Motor neuron (in vitro differentiated cells): Measurements from ENCODE around the gene TBC1D1. TPM values are rescaled to one million over a fixed set of nuclear protein-coding genes. Genes with fewer than 3 reads are reported as not detected.

Experiments used
- ATAC-seq, 8 experiments: fragments of 200-7000 bp; cut with Tn5 transposase; replicated peaks in 6 of 8; 2 replicates each; pipeline ENCODE4 v1.8.0; 2021; ENCODE audit warnings: mild to moderate bottlenecking in 8 of 8, moderate library complexity in 8 of 8
- H3K27ac ChIP-seq, 2 donors: fragments of 250-450 bp; sonication (Bioruptor Pico); 2 replicates each; pipeline ENCODE4 v1.9.0; 2021; ENCODE audit warnings: antibody characterized with exemption in 2 of 2, mild to moderate bottlenecking in 2 of 2, moderate library complexity in 1 of 2
- H3K4me1 ChIP-seq, 2 donors: fragments of 250-450 bp; sonication (Bioruptor Pico); replicated peaks in 1 of 2; 2 replicates each; pipeline ENCODE4 v1.6.1; 2021; ENCODE audit warnings: antibody characterized with exemption in 2 of 2, mild to moderate bottlenecking in 2 of 2, moderate library complexity in 1 of 2
- H3K4me3 ChIP-seq, 5 donors: fragments of 250-450 bp; sonication (Bioruptor Pico); 2 replicates each; pipeline ENCODE4 v1.9.0; 2021; ENCODE audit warnings: antibody characterized with exemption in 5 of 5, mild to moderate bottlenecking in 5 of 5, moderate library complexity in 4 of 5
- WGBS, 10 experiments: fragments of 450-650 bp; shearing (Covaris generic); methylation state at CpG; one replicate each; pipeline ENCODE4 v1.0.0; 2022; 5-methylcytosine and 5-hydroxymethylcytosine counted together
- in situ Hi-C, 9 experiments: fragments of 400-800 bp; cut with MboI; loops; one replicate each; pipeline ENCODE4 v1.15.0; 2021; ENCODE audit warnings: low sequenced_read_pairs in 9 of 9, low pct_unique_long_range_greater_than_20kb in 2 of 9; ENCODE audit not compliant: unreplicated experiment in 9 of 9
- total RNA-seq, 8 experiments: library from RNA; unstranded; fragments of 300-600 nt; gene quantifications; 2 replicates each; pipeline versions ENCODE4 v1.2.3 to v1.2.4, GENCODE V29; 2022

Gene TBC1D1
- total RNA-seq, 8 experiments from 2014 or later = 14.3 to 83.6 (median 36.8) TPM

- Histone ChIP-seq H3K4me3 (no peak overlapping the region), H3K4me1 (peaks cover 2 to 10% of the 10 kb centered on the region in 2 donors), H3K27ac (no peak overlapping the region)
- in situ Hi-C loops = loop anchor here in 2 of 9 experiments (25.0 kb wide), 2 partner anchors 212 to 412 kb away; no protein-coding TSS in a partner anchor
- no peak for ATAC-seq
- 20 to 80% (median 64%) methylated on average over 1 to 3 of the region's 3 CpGs; no CpG with 5 or more reads in 3 of the 10 experiments for WGBS, 10 experiments
Measured at GRCh38 chr4:38024206-38024509, 133.3 kb downstream of the TBC1D1 start.

GRCh38 chr4:38025665-38026064 is 134.8 kb downstream of the TBC1D1 start:
- H3K4me1 ChIP-seq = peaks cover 2 to 18% of the 10 kb centered on the region in 2 donors
- no peak overlapping the region for H3K4me3 ChIP-seq
- 71 to 100% (median 94%) methylated on average over 1 to 6 of the region's 7 CpGs; no CpG with 5 or more reads in 1 of the 10 experiments for WGBS, 10 experiments
- no peak overlapping the region for H3K27ac ChIP-seq
- in situ Hi-C loops = loop anchor here in 3 of 9 experiments (25.0 kb wide), 2 partner anchors 213 to 413 kb away; no protein-coding TSS in a partner anchor
- ATAC-seq = no peak

- 80 to 100% (median 100%) methylated on average over 1 to 5 of the region's 6 CpGs; no CpG with 5 or more reads in 4 of the 10 experiments for WGBS, 10 experiments
- in situ Hi-C loops = loop anchor here in 3 of 9 experiments (25.0 kb wide), 2 partner anchors 214 to 414 kb away; no protein-coding TSS in a partner anchor
- ATAC-seq = no peak
- Histone ChIP-seq H3K27ac (no peak overlapping the region), H3K4me3 (no peak overlapping the region), H3K4me1 (peaks cover 2 to 18% of the 10 kb centered on the region in 2 donors)
Measured at GRCh38 chr4:38026158-38026740, 135.4 kb downstream of the TBC1D1 start.

- peak in 1 of 8 experiments; percentile 33 for ATAC-seq
- in situ Hi-C loops = loop anchor here in 4 of 9 experiments (10.0 to 25.0 kb wide), 3 partner anchors 218 to 418 kb away; no protein-coding TSS in a partner anchor
- Histone ChIP-seq H3K4me1 (peaks cover 2 to 18% of the 10 kb centered on the region in 2 donors), H3K27ac (no peak overlapping the region), H3K4me3 (no peak overlapping the region)
- 0 to 88% (median 53%) methylated on average over 1 to 3 of the region's 3 CpGs; no CpG with 5 or more reads in 1 of the 10 experiments for WGBS, 10 experiments
Measured at GRCh38 chr4:38030023-38030422, 139.1 kb downstream of the TBC1D1 start.

GRCh38 chr4:38034986-38035882 is 144.3 kb downstream of the TBC1D1 start:
- Histone ChIP-seq H3K27ac (no peak overlapping the region), H3K4me3 (no peak overlapping the region), H3K4me1 (no peaks in the 10 kb centered on the region)
- in situ Hi-C loops = loop anchor here in 4 of 9 experiments (10.0 to 25.0 kb wide), 3 partner anchors 223 to 423 kb away; no protein-coding TSS in a partner anchor
- ATAC-seq = peak in 3 of 8 experiments; percentile 43 to 56 (median 54)
- WGBS, 10 experiments = 13 to 83% (median 51%) methylated on average over 5 to 11 of the region's 11 CpGs; no CpG with 5 or more reads in 1 of the 10 experiments

- in situ Hi-C loops = loop anchor here in 4 of 9 experiments (10.0 to 25.0 kb wide), 3 partner anchors 224 to 424 kb away; no protein-coding TSS in a partner anchor
- H3K4me3 ChIP-seq = no peak overlapping the region
- 72 to 100% (median 94%) methylated on average over 1 to 3 of the region's 4 CpGs; no CpG with 5 or more reads in 4 of the 10 experiments for WGBS, 10 experiments
- no peak overlapping the region for H3K27ac ChIP-seq
- no peak for ATAC-seq
- no peaks in the 10 kb centered on the region for H3K4me1 ChIP-seq
Measured at GRCh38 chr4:38036548-38036947, 145.7 kb downstream of the TBC1D1 start.

GRCh38 chr4:38037612-38038011 is 146.7 kb downstream of the TBC1D1 start:
- Histone ChIP-seq H3K4me1 (no peaks in the 10 kb centered on the region), H3K27ac (no peak overlapping the region), H3K4me3 (no peak overlapping the region)
- in situ Hi-C loops = loop anchor here in 4 of 9 experiments (10.0 to 25.0 kb wide), 3 partner anchors 225 to 425 kb away; no protein-coding TSS in a partner anchor
- 52 to 100% (median 91%) methylated on average over 1 to 8 of the region's 8 CpGs; no CpG with 5 or more reads in 1 of the 10 experiments for WGBS, 10 experiments
- no peak for ATAC-seq

- 83 to 100% (median 100%) methylated on average over 1 to 4 of the region's 7 CpGs; no CpG with 5 or more reads in 3 of the 10 experiments for WGBS, 10 experiments
- in situ Hi-C loops = loop anchor here in 3 of 9 experiments (25.0 kb wide), 2 partner anchors 228 to 428 kb away; no protein-coding TSS in a partner anchor
- Histone ChIP-seq H3K4me3 (no peak overlapping the region), H3K4me1 (peaks cover 0 to 9% of the 10 kb centered on the region in 2 donors), H3K27ac (no peak overlapping the region)
- peak in 1 of 8 experiments; percentile 35 for ATAC-seq
Measured at GRCh38 chr4:38040619-38041018, 149.7 kb downstream of the TBC1D1 start.

GRCh38 chr4:38044060-38044459 is 153.2 kb downstream of the TBC1D1 start:
- Histone ChIP-seq H3K4me1 (peaks cover 5 to 13% of the 10 kb centered on the region in 2 donors), H3K27ac (no peak overlapping the region), H3K4me3 (no peak overlapping the region)
- no peak for ATAC-seq
- WGBS, 10 experiments = 78 to 97% (median 95%) methylated on average over 3 to 7 of the region's 7 CpGs
- in situ Hi-C loops = loop anchor here in 3 of 9 experiments (25.0 kb wide), 2 partner anchors 232 to 432 kb away; no protein-coding TSS in a partner anchor

GRCh38 chr4:38045289-38045988 is 154.6 kb downstream of the TBC1D1 start:
- Histone ChIP-seq H3K4me1 (peaks cover 5 to 13% of the 10 kb centered on the region in 2 donors), H3K27ac (no peak overlapping the region), H3K4me3 (no peak overlapping the region)
- peak in 3 of 8 experiments; percentile 29 to 81 (median 57) for ATAC-seq
- in situ Hi-C loops = loop anchor here in 3 of 9 experiments (25.0 kb wide), 2 partner anchors 233 to 433 kb away; no protein-coding TSS in a partner anchor
- 31 to 88% (median 69%) methylated on average over 2 to 7 of the region's 8 CpGs; no CpG with 5 or more reads in 2 of the 10 experiments for WGBS, 10 experiments

GRCh38 chr4:38046727-38047489 is 156.0 kb downstream of the TBC1D1 start:
- no peak overlapping the region for H3K27ac ChIP-seq
- in situ Hi-C loops = loop anchor here in 3 of 9 experiments (25.0 kb wide), 2 partner anchors 235 to 435 kb away; no protein-coding TSS in a partner anchor
- 33 to 100% (median 100%) methylated on average over 1 to 5 of the region's 5 CpGs; no CpG with 5 or more reads in 1 of the 10 experiments for WGBS, 10 experiments
- H3K4me3 ChIP-seq = no peak overlapping the region
- H3K4me1 ChIP-seq = peaks cover 5 to 13% of the 10 kb centered on the region in 2 donors
- ATAC-seq = peak; percentile 58 to 91 (median 73)
